ENCODE data around the gene ABHD2. TPM values are rescaled to one million over a fixed set of nuclear protein-coding genes. Genes with fewer than 3 reads are reported as not detected.

ABHD2 gene
- total RNA-seq, 1 donor from 2014 or later: 39.1 TPM

DNA sequence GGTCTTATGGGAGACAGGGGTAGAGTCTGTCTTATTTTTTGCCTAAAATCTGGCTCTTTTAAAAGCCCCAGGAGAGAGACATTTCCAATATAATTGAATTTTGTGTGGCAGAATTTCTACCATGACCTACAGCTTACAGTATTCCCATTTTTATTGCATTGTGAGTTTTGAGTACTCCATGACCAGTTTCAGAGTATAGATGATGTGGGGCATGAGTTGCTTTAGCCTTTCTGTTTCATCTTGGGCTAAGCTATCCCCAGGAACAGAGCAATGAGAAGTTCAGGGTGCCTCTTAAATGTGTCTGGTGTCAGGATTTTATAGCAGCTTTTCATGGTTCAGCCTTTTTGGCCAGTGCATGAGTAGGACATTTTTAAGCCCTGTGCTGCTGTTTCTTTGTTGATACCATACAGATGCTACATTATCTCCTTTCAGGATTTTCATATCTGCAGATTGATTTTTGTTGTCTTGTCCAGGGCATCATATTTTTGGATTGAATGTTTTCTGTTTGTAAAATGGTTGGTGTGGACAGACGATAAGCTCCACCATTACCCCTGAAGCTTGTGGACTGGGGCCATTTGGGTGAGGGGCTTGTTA lies 3.5 kb downstream of the ABHD2 start:
- H3K4me1 Mint-ChIP-seq: peaks cover 20% of the 10 kb centered on the region

DNA sequence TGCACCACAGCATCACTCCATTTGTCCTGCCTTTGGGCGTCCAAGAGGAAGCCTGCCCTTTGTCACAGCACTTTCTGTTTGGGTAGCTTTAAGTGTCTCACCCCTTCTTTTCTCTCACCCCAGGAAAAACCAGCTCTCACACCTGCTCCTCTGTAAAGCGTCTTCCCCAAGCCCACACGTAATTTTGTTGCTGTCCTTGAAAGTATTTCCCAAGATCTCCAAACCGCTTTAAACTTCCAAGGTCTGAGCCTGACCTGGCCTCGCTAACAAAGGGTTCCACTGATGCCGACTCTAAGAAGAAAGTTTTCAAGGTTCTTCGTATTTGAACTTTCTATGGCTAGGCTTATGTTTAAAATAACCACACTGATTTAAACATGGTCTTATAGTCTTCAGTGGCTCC lies 5.3 kb downstream of the ABHD2 start:
- no peak overlapping the region for H3K27ac Mint-ChIP-seq
- TF ChIP-seq, protein P1, sequence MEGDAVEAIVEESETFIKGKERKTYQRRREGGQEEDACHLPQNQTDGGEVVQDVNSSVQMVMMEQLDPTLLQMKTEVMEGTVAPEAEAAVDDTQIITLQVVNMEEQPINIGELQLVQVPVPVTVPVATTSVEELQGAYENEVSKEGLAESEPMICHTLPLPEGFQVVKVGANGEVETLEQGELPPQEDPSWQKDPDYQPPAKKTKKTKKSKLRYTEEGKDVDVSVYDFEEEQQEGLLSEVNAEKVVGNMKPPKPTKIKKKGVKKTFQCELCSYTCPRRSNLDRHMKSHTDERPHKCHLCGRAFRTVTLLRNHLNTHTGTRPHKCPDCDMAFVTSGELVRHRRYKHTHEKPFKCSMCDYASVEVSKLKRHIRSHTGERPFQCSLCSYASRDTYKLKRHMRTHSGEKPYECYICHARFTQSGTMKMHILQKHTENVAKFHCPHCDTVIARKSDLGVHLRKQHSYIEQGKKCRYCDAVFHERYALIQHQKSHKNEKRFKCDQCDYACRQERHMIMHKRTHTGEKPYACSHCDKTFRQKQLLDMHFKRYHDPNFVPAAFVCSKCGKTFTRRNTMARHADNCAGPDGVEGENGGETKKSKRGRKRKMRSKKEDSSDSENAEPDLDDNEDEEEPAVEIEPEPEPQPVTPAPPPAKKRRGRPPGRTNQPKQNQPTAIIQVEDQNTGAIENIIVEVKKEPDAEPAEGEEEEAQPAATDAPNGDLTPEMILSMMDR (IDR thresholded peaks at IDR 0.05; ENCODE audit: unreplicated experiment): no peak
- H3K9me3 Mint-ChIP-seq: no peaks in the 10 kb centered on the region
- DNase-seq (ENCODE audit: low spot score in 2 of 2, unreplicated experiment in 2 of 2): no peak
- H3K36me3 Mint-ChIP-seq: no peaks in the 10 kb centered on the region
- peaks cover 20% of the 10 kb centered on the region for H3K4me1 Mint-ChIP-seq
- no peak overlapping the region for H3K4me3 Mint-ChIP-seq
- H3K27me3 Mint-ChIP-seq (ENCODE audit: low read depth): no peaks in the 10 kb centered on the region

More for the DNA sequence above, 3.5 kb downstream of the ABHD2 start:
- DNase-seq (ENCODE audit: low spot score in 2 of 2, unreplicated experiment in 2 of 2): no peak
- TF ChIP-seq, protein P1 (IDR thresholded peaks at IDR 0.05; ENCODE audit: unreplicated experiment): no peak
- Mint-ChIP-seq H3K4me3 (peak overlapping the region; percentile 8), H3K9me3 (no peaks in the 10 kb centered on the region), H3K27ac (peak overlapping the region; percentile 17), H3K27me3 (ENCODE audit: low read depth) (no peaks in the 10 kb centered on the region), H3K36me3 (no peaks in the 10 kb centered on the region)

DNA sequence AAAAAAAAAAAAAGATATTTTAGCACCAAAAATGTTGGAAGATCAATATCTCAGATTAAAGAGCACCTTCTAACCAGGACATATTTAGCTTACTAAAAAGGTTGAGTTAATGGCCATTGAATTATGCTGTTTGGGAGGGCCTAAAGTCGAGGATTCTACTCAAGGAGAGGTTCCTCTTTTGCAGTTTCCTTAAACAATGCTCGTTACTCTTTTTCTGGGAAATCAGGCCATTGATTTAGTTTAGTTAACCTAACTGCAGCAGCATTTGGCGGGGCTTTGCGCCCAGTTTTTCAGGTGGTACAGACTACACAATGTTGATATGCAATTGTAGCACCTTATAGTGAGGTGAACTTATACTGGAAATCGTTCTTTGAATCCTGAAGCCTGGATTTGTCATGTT lies 6.8 kb downstream of the ABHD2 start:
- TF ChIP-seq, protein P1 (IDR thresholded peaks at IDR 0.05; ENCODE audit: unreplicated experiment): no peak
- Mint-ChIP-seq H3K27ac (no peak overlapping the region), H3K36me3 (no peaks in the 10 kb centered on the region), H3K9me3 (no peaks in the 10 kb centered on the region), H3K27me3 (ENCODE audit: low read depth) (no peaks in the 10 kb centered on the region), H3K4me3 (no peak overlapping the region), H3K4me1 (peaks cover 17% of the 10 kb centered on the region)
- DNase-seq (ENCODE audit: low spot score in 2 of 2, unreplicated experiment in 2 of 2): no peak

DNA sequence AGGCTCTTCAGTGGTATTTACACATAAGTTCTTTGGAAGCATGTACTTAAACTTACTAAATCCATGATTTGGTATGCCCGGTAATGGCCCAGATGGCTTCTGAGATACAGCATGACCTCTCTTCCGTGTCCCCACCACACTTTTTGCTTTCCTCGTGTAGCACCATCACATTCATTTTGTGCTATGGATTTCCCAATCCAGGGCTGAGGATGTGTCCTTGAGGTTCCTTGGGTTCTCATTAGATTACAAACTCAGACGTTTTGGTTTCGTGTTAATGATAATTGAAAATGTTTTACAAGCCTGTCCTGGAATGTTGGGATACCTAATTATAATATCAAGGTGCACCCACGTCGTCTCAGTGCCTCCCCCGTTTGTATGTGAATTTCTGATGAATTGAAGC lies 7.3 kb downstream of the ABHD2 start:
- Mint-ChIP-seq H3K27me3 (ENCODE audit: low read depth) (no peaks in the 10 kb centered on the region), H3K27ac (no peak overlapping the region), H3K36me3 (no peaks in the 10 kb centered on the region), H3K9me3 (no peaks in the 10 kb centered on the region), H3K4me3 (no peak overlapping the region), H3K4me1 (peaks cover 15% of the 10 kb centered on the region)
- TF ChIP-seq, protein P1 (IDR thresholded peaks at IDR 0.05; ENCODE audit: unreplicated experiment): no peak
- no peak for DNase-seq (ENCODE audit: low spot score in 2 of 2, unreplicated experiment in 2 of 2)

DNA sequence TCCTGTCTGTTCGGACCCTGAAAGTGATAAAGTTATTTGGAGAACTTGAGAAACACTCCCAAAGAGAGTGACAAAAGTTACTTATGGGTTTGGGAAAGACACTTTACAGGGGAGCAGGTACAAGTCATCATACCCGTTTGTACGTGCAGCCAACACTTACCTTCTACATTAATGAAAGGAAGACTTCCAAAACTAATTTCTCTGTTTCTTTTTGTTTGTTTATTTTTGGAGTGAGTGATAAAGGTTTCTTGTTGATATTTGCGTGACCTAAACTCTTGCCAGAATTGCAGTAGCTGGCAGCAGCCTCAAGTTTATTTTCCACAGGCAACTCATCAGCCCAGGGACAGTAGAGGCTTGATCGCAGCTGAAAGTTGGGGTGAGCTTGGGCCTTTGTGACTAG lies 8.4 kb downstream of the ABHD2 start:
- H3K27me3 Mint-ChIP-seq (ENCODE audit: low read depth): no peaks in the 10 kb centered on the region
- H3K9me3 Mint-ChIP-seq: no peaks in the 10 kb centered on the region
- H3K36me3 Mint-ChIP-seq: no peaks in the 10 kb centered on the region
- H3K4me3 Mint-ChIP-seq: no peak overlapping the region
- TF ChIP-seq, protein P1 (IDR thresholded peaks at IDR 0.05; ENCODE audit: unreplicated experiment): no peak
- H3K4me1 Mint-ChIP-seq: peaks cover 4% of the 10 kb centered on the region
- DNase-seq (ENCODE audit: low spot score in 2 of 2, unreplicated experiment in 2 of 2): no peak
- H3K27ac Mint-ChIP-seq: no peak overlapping the region

DNA sequence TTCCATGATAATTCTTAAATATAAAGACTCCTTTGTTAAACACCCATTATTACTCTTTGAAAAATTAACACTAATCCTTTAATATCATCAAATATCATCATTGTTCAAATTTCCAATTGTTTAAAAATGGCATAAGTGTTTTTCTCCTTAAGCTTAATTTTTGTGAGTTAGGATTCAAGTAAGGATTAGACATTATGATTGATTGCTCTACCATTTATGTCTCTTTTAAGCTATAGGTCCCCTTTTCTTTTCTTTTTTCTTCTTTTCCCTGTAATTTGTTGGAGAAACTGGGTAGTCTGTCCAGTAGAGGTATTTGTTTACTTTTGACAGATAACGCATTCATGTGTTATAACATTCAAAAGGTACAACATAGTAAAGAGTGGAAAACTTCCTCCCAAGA lies 9.1 kb downstream of the ABHD2 start:
- Mint-ChIP-seq H3K36me3 (no peaks in the 10 kb centered on the region), H3K4me1 (peaks cover 2% of the 10 kb centered on the region), H3K27ac (no peak overlapping the region), H3K27me3 (ENCODE audit: low read depth) (no peaks in the 10 kb centered on the region), H3K9me3 (no peaks in the 10 kb centered on the region), H3K4me3 (no peak overlapping the region)
- TF ChIP-seq, protein P1 (IDR thresholded peaks at IDR 0.05; ENCODE audit: unreplicated experiment): no peak
- DNase-seq (ENCODE audit: low spot score in 2 of 2, unreplicated experiment in 2 of 2): no peak

Data from mesothelial cell of epicardium (in vitro differentiated cells).